Cardiac fibroblast (primary cell): Measurements from ENCODE around the gene DDX3X.
"Not testable (repeated sequence)": the region's sequence is repeated elsewhere in the genome, so short reads cannot be mapped to it uniquely, and the experiment has no call there.

Source experiments
- DNase-seq, 2 donors: peaks; one replicate each; pipeline versions ENCODE4 v3.0.0 to v3.0.0-alpha.2; 2010; ENCODE audit warnings: low read depth in 2 of 2
- H3K4me3 ChIP-seq, 2 donors: replicated peaks in 1 of 2; 1 replicate in 1 of 2; 2 replicates in 1 of 2; pipeline ENCODE4 v1.5.1; 2011; ENCODE audit warnings: low read depth in 2 of 2, low read length in 2 of 2, mild to moderate bottlenecking in 2 of 2, moderate library complexity in 1 of 2
- TF ChIP-seq, protein P1 (sequence below): IDR thresholded peaks from one replicate; pipeline ENCODE4 v1.5.1; 2011; ENCODE audit warnings: low read depth, mild to moderate bottlenecking, low read length, inconsistent platforms

The DDX3X gene

DNA sequence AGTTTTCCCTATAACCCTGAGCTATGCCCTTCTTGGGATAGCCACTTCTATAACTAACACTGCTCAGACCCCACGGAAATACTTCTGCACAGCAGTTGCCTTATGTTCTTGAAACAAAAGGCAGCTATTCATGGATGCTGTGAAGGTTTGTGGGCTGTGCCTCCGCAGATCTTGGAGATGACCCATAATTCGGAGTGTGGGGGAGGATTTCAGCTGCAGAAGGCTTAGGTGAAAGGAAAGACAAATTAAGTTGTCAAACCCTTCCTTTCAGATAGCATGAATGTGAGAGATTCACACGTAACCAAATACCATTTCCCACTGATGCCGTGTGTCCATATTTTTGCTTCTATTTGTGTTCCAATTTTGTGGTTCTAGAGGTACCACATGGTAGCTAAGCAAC lies 75.0 kb downstream of the DDX3X start:
- DNase-seq: peak in 1 of 2 donors; percentile 2
- TF ChIP-seq, protein P1, sequence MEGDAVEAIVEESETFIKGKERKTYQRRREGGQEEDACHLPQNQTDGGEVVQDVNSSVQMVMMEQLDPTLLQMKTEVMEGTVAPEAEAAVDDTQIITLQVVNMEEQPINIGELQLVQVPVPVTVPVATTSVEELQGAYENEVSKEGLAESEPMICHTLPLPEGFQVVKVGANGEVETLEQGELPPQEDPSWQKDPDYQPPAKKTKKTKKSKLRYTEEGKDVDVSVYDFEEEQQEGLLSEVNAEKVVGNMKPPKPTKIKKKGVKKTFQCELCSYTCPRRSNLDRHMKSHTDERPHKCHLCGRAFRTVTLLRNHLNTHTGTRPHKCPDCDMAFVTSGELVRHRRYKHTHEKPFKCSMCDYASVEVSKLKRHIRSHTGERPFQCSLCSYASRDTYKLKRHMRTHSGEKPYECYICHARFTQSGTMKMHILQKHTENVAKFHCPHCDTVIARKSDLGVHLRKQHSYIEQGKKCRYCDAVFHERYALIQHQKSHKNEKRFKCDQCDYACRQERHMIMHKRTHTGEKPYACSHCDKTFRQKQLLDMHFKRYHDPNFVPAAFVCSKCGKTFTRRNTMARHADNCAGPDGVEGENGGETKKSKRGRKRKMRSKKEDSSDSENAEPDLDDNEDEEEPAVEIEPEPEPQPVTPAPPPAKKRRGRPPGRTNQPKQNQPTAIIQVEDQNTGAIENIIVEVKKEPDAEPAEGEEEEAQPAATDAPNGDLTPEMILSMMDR: no peak
- no peak overlapping the region for H3K4me3 ChIP-seq

DNA sequence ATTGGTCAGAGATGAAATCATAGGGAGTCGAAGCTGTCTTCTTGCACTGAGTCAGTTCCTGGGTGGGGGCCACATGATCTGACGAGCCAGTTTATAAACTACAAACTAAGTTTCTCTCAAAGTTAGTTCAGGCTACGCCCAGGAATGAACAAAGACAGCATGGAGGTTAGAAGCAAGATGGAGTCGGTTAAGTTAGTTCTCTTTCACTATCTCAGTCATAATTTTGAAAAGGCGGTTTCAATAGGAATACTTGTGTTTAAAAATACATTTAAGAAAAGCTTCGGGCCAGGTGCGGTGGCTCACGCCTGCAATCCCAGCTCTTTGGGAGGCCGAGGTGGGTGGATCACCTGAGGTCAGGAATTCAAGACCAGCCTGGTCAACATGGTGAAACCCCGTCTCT lies 77.3 kb downstream of the DDX3X start:
- DNase-seq: peak in 1 of 2 donors; percentile 8
- H3K4me3 ChIP-seq: not testable (repeated sequence)

DNA sequence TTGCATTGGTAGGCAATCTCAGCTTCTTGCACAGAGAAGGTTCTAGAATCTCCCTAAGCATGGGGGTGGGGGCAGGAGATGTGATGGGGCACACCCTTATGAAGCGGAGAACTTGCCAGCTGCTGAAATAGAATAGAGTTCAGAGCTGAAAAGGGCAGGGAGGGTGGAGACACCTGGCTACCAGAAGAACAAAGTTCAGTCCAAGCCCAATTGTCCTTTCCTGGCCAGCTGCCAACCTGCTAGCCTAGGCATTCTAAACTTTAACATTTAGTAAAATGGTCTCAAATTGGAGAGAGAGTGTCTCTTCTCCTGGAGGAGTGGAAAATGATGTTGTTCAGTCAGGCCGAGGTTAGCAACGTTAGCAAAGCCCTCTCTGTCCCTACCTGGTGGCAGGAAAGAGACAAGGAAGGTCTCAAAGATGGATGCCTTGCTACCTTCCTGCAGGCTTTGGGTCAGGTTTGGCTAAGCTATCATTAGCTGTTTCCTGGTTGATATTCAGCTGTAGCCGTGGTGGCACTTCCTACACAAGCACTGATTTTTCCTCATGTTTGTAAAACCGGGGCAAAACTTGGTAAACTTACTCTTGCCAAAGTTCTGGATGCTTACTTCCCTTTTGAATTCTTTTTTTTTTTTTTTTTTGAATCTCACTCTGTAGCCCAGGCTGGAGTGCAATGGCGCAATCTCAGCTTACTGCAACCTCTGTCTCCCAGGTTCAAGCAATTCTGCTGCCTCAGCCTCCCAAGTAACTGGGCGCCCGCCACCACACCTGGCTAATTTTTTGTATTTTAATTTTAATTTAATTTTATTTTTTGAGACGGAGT lies 78.5 kb downstream of the DDX3X start:
- TF ChIP-seq, protein P1: no peak
- no peak for DNase-seq
- no peak overlapping the region for H3K4me3 ChIP-seq
